AG08396 (cell line): ENCODE data around the gene UBE3B.
A peak's percentile ranks its signal among the peaks of the same experiment; 100 is the strongest.

Experiments
- DNase-seq: peaks from one replicate; pipeline ENCODE4 v3.0.0; 2012; ENCODE audit warnings: low spot score, mixed read lengths

The UBE3B gene

DNA sequence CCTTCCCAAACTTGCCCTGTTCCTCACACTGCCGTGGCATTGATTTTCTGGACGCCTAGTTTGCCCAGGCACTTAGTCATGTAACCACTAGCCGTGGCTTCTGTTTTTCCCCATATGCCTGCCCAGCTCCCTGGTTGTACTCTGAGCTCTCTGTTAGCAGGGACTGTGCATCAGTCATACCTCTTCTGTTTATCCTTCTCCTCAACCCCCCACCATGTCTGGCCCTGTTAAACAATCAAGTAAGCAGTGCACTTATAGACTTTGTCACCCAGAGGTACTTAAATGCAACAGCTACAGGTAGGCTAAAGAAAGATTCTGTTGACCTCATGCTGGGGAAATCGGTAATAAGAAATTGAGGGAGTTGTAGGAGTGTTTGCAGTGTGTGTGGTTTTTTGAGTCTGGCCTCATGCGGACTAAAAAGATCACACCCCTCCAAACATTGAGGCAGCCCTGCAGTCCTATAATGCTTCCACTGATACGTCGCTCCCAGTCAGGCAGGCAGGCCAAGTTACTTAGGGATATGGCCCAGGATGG lies 17.0 kb downstream of the UBE3B start:
- no peak for DNase-seq

DNA sequence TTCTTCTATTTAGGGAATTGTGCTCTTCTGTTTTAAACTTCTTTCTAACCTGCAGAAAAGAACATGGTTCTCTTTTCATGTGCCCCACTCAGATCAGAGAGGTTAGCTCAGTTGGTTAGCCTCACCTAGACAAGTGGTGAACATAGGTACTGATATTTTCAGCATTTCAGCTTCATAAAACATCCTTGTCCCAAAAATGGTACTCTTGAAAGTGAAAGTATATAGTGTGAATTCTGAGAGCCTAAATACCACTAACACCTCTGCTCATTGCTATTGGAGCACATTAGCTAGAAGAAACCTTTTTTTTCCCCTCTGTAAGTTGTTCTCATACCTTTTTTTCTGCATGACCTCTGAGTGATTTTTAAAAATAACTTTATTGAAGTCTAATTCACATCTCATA lies 17.6 kb downstream of the UBE3B start:
- no peak for DNase-seq

DNA sequence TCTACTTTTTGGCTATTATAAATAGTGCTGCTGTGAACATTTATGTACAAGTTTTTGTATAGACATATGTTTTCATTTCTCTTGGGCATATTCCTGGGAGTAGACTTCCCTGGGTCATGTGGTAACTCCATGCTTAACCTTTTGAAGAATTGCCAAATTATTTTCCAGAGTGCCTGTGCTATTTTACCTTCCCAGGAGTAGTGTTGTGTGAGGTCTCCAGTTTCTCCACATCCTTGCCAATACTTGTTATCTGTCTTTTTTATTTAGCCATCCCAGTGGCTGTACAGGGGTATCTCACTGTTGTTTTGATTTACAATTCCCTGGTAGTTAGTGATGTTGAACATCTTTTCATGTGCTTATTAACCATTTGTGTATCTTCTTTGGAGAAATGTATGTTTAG lies 18.9 kb downstream of the UBE3B start:
- DNase-seq, result no peak

DNA sequence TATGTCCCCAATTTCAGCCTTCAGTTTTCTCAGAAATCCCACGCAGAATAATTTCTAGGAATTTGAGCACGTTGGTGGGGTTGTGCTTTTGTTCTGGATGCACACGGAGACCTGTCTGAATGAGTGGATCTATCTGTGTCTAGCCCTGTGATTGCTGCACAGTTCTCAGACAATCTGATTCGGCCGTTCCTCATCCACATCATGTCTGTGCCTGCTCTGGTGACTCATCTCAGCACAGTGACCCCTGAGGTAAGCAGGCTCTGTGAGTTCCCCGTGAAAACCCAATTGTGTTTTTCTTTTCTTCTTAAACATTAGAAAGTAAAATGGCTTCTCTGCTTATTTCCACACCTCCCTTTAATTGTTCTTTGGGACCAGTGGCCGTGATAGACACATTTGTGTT lies 20.2 kb downstream of the UBE3B start:
- DNase-seq, result no peak

DNA sequence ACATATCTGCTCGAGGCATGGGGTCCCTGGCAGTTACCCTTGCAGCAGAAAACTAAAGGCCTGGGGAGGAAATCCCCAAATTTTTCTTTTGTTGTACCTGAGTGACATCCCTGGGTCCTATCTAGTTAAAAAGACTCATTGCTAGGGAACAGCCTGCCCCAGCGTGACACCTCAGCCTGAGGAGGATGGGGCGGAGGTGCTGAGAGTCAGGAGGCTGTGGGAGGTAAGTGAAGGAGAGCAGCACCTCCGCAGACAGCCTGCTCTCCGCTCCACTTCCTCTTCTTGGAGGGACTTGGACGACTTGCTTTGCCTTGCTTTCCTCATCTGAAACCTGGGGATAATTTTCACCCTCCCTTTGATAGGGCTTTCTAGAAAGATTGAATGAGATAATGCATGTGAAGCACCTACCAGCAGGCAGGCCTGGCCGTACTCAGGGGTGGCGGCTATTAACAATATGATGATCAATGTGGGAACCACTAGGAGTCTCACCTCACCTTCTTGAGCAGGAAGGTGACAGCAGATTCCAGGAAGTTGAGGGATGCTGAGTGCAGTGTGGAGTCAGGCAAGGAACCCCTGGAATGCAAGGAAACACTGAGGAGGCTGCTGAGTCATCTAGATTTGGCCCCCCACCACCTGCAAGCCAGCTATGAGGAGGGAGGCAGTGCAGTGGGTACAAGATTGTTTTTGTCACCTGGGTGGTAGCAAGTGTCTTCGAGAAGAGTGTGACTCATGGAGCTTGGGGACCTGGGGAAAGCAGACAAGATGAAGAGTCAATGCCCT lies 23.2 kb downstream of the UBE3B start:
- no peak for DNase-seq

DNA sequence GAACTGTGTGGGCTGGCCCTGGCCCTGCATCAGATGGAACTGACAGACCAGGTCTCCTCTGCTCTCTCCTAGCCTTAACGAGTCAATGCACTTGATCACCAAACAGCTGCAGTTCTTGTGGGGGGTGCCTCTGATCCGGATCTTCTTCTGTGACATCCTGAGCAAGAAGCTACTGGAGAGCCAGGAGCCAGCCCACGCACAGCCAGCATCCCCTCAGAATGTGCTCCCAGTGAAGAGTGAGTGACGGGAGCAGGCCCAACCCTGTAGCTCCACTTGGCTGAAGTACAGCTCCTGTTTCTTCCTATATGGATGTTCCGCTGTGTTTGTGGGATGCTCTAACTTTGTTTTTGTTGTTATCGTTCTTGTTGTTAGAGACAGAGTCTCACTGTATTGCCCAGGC lies 23.9 kb downstream of the UBE3B start:
- DNase-seq, result no peak

DNA sequence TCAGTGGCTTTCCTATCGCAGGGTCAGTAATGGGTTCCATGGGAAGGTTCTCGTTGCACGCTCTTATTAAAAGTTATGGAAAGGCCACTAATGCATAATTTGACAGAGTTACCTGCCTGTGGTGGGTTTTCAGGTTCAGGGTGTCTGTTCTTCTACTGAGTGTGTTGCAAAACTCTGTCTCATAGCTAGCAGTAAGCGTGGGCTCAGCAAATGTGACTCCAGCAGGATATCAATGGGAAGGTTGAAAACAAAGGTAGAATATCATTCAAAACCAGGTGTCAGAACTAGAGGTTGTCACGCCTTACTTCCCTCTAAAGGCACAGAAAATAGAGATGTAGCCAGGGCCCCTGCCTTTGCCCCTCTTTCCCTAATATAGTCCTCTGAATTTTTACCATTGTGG lies 24.9 kb downstream of the UBE3B start:
- DNase-seq, result no peak

DNA sequence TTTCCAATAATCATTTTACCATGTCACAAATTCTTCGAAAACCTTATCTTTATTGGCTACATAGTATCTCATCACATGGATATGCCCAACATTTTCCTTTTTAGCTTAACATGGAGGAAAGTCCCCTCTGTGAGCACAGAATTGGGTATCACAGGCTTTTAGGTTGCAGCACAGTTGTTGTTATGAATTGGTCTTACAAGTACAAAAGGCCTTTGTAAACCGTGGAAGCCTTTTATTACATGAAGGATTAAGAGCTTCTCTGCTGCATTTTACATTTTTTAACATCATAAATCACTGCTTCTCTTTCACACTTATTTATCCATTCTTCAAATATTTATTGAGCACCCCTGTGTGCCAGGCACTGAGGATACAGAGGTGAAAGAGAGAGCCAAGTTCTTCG lies 26.2 kb downstream of the UBE3B start:
- DNase-seq, result no peak

DNA sequence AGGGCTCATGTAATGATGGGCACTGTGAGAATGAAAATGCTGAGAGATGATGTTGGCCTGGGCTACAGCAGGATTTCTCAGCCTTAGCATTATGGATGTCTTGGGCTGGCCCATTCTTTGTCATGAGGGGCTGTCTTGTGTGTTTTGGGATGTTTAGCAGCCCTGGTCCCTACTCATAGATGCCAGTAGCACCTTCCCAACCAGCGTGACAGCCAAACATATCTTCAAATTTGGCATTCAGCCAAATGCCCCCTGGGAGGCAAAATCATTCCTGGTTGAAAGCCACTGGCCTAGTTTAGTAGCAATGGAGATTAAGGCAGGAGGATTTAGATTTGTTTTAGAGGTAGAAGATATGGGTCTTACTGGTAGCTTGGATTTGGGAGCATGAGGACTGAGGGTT lies 26.6 kb downstream of the UBE3B start:
- no peak for DNase-seq

DNA sequence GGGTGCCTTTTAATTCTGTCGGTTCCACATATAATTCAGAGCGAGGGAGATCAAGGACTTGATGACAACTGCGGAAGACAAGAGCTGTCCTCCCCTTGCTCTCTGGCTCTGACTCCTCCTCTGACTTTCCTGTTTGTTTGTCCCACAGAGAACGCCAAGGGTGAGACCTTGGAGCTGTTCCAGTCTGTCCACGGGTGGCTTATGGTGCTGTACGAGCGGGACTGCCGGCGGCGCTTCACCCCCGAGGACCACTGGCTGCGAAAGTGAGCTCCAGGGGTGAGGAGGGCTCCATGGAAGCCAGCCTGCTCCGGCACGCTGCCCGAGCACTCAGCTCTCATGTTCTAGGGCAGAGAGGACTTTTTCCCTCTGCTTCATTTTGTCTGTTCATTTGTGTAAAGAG lies 32.8 kb downstream of the UBE3B start:
- DNase-seq, result no peak

DNA sequence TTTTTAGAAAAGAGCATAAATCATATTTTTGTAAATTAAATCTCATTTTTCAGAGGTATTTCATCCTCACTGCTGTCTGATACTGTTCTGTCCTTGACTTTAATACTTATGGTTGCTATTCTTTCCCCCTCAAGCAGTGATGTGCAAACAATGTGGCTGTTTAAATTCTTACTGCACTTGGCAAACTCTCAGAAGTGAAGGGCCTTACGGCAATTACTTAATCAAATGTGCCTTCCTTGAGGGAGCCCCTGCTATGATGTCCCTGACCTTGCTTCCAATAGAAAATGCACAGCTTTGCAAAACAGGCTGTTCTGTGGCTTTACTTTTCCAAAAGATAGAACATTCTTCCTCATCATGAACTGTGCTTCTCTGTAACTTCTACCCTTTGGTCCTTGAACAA lies 35.2 kb downstream of the UBE3B start:
- DNase-seq, result no peak

DNA sequence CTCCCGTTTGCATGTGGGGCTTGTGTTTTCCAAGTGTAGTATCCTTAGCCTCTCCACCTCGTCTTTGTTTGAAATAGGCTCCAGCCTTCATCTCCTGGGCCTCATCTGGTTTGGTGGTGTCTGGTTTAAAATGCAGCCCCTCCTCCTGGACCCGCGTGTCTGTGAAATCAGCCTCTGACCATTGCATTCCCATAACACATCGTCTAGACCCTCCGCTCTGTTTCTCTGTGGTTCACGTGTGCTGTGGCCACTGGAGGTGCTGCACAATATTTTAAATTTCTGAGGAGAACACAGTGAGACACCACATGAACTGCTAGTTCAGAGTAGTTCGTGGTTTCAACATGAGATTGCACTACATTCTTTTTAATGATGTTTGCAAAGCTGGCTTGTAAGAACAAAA lies 35.6 kb downstream of the UBE3B start:
- no peak for DNase-seq

DNA sequence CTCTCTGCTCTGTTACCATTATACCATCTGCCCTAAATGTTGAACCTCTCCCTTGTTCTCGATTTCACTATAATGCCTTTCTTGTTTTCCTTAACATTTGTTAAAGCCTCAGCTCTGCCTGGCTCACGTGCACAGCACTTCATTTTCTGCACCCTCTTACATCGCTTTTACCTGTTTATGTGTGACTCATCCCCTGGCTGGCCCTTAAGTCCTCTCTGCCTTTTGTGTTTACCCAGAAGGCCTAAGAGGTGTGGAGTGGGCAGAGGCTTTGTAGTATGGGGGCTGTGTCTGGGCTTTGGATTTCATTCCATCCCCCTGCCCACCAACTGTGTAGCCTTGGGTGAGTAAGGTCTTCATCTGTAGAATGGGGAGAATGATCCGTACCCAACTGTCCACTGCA lies 36.5 kb downstream of the UBE3B start:
- no peak for DNase-seq

DNA sequence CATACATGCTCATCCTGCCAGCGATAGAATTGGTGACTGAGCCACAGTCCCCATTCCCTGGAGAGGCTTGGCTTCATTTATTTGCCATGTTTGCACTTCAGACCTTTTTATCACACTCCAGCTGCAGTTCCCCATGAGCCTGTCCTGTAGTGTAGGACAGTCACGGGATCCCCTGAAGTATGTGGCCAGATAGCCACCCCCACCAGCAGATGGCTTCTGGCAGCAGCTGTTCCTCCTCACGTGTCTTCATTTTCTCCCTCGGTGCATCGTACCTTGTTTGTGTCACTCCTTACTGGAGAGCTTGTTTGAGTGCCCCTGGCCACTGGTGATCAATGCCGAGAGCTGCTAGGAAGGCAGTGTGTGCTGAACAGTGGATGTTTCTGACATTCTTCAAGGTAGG lies 40.2 kb downstream of the UBE3B start:
- DNase-seq, result no peak

DNA sequence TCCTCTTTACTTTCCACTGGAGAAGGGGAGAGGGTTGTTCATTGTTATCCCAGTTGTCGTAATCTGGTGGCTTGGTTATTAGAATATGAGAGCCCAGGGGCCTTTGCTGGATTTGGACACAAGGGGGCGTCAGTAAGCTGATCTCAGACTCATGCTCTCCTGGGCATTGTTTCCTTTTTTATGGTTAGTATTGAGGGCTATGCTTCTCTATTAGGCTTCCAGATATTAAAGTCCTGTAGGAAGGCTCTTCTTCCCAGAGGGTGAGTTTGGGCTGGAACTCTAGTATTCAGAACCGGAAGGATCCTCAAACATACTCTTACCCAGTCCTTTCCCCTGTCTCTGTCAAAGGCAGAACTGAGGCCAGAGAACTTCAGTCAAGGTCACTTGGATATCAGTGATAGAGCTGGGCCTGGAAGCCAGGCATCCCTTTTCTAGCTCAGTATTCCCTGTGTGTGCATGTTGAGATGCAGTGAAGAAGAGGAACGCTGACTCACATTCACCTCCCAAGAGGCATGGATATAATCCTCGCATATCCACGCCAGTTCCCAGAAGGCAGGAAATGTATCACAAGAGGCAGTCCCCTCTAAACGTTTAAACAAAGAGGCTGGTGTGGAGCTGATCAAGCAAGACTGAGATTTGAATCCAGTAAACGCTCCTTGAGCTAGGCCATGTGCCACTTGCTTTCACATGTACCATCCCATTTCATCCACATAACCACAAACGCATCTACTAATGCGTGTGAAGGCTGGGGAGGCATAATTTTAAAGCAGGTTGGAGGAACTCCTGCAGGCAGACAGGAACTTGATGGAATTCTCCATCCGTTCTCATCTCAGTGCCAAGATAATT lies 41.6 kb downstream of the UBE3B start:
- peak; percentile 77 for DNase-seq

DNA sequence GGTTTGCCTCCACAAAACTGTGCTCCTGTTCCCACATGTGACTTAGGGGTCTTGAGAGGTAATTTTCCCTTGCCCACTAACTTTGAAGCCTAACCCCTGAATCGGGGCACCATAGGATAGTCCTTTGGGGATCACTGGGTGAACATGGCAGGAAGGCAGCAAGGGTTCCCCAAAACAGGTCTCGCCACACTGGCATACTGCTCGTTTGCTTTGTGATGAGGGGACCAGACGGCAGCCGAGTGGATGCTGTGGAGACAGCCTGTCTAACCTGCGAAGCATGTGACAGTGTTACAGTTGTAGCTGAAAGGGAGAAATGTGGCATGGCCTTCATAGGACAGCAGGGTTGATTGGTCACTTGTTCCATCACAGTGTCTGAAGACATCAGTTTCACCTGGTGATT lies 42.4 kb downstream of the UBE3B start:
- DNase-seq, result no peak

DNA sequence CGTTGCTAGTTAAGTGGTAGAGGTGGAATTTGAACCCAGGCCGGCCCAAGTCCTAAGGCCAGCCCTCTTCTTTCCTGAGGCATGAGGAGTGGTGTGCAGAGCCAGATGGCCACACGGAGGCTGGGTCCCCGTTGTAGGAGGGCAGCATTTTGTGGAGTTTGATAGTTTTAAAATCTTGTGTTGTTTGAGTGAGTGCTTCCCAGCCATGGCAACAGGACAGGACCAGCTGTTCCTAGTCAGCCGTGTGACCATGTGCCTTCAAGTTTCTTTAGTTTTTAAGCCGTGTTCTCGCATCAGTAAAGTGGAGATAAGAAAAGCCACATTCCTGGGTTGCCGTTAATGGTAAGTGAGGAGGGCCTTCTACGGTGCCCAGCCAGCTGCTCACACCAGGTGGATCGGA lies 44.4 kb downstream of the UBE3B start:
- DNase-seq, result no peak

DNA sequence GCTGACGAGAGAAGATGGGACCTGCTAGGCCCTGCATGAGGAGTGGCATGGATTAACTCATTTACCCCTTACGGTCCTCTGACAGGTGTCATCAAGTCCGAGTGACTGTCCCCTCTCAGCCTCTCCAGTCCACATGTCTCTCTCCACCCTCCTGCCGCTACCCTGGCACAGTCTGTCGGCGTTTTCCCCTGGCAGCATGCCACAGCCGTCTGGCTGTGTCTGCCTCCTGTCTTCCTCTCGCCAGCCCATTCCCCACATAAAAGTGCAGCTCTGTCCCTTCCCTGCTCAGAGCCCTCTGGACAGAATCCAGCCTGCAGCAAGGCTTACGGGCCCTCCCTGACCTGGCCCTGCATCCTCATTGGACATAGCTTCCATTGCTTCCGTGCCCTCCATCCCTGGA lies 45.6 kb downstream of the UBE3B start:
- no peak for DNase-seq

DNA sequence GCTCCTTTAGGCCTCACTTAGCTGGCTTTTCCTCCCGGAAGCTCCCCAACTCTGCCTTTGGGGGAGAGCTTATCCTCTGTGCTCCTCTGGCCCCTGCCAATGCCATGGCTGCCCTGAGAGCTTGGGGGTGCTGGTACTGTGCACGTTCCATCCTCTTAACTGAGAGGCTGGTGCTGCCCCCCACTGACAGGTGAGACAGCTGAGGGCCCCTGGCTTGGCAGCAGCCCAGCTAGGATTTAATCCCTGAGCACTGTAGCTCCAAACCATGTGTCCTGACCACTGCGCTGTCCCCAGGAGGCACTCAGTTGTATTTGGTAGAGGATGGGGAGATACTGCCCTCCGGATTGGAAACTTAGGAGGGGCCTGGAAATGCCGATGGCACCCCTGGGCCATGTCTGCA lies 46.1 kb downstream of the UBE3B start:
- DNase-seq, result no peak

DNA sequence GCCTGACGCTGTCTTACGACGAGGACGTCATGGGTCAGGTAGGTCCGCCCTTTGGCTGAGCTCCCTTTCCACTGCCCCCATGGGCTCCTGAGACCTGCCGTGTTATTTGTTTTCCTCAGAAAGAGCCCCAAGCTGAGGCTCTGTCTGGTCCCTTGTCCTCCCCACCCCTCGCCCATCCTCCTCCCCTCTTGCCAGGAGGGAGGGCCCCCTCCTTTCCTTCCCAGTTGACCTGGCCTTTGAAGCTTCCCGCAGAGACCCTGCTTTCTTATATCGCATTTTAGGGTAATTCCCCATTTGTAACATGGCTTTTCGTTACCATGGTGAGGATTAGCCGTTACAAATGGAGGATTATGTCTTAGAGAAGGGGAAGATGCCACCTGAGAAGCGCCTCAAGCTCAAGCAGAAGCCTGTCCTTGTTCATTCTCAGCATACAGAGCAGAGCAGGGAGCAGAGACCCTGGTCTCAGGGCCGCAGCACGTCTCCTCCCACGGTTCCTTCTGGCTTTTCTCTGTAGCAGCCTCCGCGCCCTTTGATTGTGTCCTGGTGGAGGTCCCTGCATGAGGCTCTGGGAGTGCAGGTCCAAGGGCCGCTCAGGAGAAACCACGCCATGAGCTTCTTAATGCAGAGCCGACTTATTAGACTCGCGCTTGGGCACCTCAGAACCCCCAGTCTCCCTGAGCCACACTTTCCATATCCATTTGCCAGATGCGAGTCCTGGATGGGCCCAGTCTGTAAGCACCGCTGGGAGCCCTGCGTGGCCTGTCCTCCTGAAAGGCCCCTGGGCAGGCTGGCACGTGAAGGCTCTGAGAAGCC lies 47.2 kb downstream of the UBE3B start:
- no peak for DNase-seq

DNA sequence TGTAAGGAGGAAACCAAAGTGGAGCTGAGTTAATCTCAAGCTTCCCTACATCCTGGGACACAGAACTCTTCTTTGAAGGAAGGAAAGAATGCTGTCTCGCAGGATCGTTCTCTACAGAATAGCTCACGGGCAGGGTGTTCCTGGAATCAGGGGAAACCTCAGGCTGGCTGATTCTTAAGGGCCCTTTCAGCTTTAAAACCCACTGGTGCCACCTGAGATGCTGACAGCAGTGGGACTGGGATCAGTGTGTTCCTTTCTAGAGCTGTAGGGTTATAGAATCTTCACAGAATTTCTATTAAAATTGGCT lies 47.8 kb downstream of the UBE3B start:
- no peak for DNase-seq

DNA sequence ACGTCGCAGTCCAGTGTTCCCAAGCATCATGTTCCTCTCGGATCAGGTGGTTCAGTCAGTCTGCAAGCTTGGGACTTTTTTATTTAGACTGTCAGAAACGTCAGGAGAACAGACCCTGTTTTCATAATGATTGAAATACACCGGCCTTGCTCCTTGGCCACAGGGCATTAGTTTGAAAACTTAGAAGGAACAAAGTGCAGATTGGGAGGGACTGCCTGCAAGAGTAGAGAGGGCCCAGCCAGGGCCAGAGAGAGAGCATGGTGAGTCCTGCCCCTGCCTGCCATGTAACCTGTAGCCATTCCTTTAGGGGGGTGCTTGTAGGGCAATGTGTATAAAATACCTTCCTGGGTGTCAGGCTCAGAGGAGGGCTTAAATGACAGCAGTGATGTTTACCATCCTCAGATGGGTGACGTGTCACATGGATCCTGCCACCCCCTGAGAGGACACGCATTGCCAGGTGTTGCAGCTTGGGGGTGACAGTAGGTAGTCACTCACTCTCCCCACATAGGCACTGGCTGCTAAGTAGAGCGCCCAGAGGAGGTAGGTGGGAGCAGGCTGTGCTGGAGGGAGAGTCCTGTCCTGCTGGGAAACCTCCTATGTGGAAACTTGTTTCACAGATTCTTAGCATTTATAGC lies 50.2 kb downstream of the UBE3B start:
- DNase-seq, result no peak
